Endothelial cell of umbilical vein (primary cell): ENCODE results near the gene TP73. TPM values are rescaled to one million over a fixed set of nuclear protein-coding genes. Genes with fewer than 3 reads are reported as not detected.

Source experiments
- BruUV-seq: library from RNA; stranded (reverse); fragments of 400-500 nt; replicated peaks from 2 replicates; lab custom pipeline; 2021; lab: Mats Ljungman, UMichigan
- CTCF ChIA-PET: fragments of 300-600, 350-600 bp; sonication (Branson Sonifier 250); formaldehyde crosslinking; loops from one replicate; lab custom pipeline; 2021; ENCODE audit warnings: antibody characterized with exemption, inconsistent platforms; lab: Charles Lee
- POLR2A ChIA-PET: fragments of 300-600, 350-600 bp; sonication (Branson Sonifier 250); formaldehyde crosslinking; loops from one replicate; lab custom pipeline; 2021; ENCODE audit warnings: antibody characterized with exemption, inconsistent platforms; lab: Charles Lee
- DNase-seq: peaks from one replicate; pipeline ENCODE4 v3.0.0-alpha.2; 2011; ENCODE audit warnings: low read depth, low spot score
- FAIRE-seq: peaks from 2 replicates; lab custom pipeline; 2011; peaks lifted over from hg19 to GRCh38; lab: Jason Lieb, UNC
- H2AFZ ChIP-seq: 2 replicates; pipeline ENCODE4 v1.6.0; 2012; ENCODE audit warnings: low read depth, low read length, control low read depth, inconsistent platforms
- H3K27ac ChIP-seq: 2 replicates; pipeline ENCODE4 v1.5.1; 2011; ENCODE audit warnings: low read depth, mild to moderate bottlenecking, control low read depth, low read length, moderate library complexity; ENCODE audit not compliant: insufficient read depth
- H3K27me3 ChIP-seq, 2 experiments: 2 replicates each; pipeline versions ENCODE4 v1.6.0 to v1.6.1; 2011; ENCODE audit warnings: low read length in 2 of 2, mixed read lengths in 1 of 2; ENCODE audit not compliant: control insufficient read depth in 2 of 2, insufficient read depth in 2 of 2
- H3K36me3 ChIP-seq, 2 experiments: 2 replicates in 1 of 2; 3 replicates in 1 of 2; pipeline ENCODE4 v1.5.1; 2011; ENCODE audit warnings: low read length in 2 of 2, mild to moderate bottlenecking in 1 of 2, moderate library complexity in 1 of 2; ENCODE audit not compliant: control insufficient read depth in 2 of 2, insufficient read depth in 2 of 2; ENCODE audit errors: extremely low read depth in 1 of 2
- H3K4me1 ChIP-seq: 3 replicates; pipeline ENCODE4 v1.5.1; 2011; ENCODE audit warnings: mild to moderate bottlenecking, low read length; ENCODE audit not compliant: control insufficient read depth, insufficient read depth; ENCODE audit errors: extremely low read depth
- H3K4me2 ChIP-seq: 2 replicates; pipeline ENCODE4 v1.6.1; 2011; ENCODE audit warnings: low read length, control low read depth, mixed read lengths; ENCODE audit not compliant: insufficient read depth
- H3K4me3 ChIP-seq, 3 experiments: fragments of 200-600 bp in 1 of 3; sonication (generic), shearing (Covaris generic) in 1 of 3; replicated peaks in 1 of 3; 2 replicates each; pipeline ENCODE4 v1.5.1; 2011 to 2016; ENCODE audit warnings: control low read depth in 3 of 3, low read length in 3 of 3, mild to moderate bottlenecking in 2 of 3, inconsistent platforms in 1 of 3, low read depth in 1 of 3, moderate library complexity in 1 of 3; ENCODE audit not compliant: insufficient read depth in 1 of 3
- H3K79me2 ChIP-seq: 2 replicates; pipeline ENCODE4 v1.6.0; 2012; ENCODE audit warnings: low read length, inconsistent platforms; ENCODE audit not compliant: control insufficient read depth, insufficient read depth
- H3K9ac ChIP-seq: replicated peaks from 2 replicates; pipeline ENCODE3; 2011; ENCODE audit warnings: low read length, control low read depth; ENCODE audit not compliant: insufficient read depth; ENCODE audit errors: extremely low read depth
- H3K9me1 ChIP-seq: replicated peaks from 3 replicates; pipeline ENCODE4 v1.6.0; 2011; ENCODE audit warnings: mild to moderate bottlenecking, low read length; ENCODE audit not compliant: control insufficient read depth, insufficient read depth; ENCODE audit errors: extremely low read depth
- H3K9me3 ChIP-seq: replicated peaks from 2 replicates; pipeline ENCODE4 v1.5.1; 2012; ENCODE audit warnings: low read length, inconsistent platforms; ENCODE audit not compliant: control insufficient read depth, insufficient read depth
- H4K20me1 ChIP-seq: replicated peaks from 2 replicates; pipeline ENCODE3; 2011; ENCODE audit warnings: mild to moderate bottlenecking, low read length; ENCODE audit not compliant: control insufficient read depth, insufficient read depth; ENCODE audit errors: extremely low read depth
- CTCF ChIP-seq, 2 donors: IDR thresholded peaks; 1 replicate in 1 of 2; 2 replicates in 1 of 2; pipeline ENCODE4 v1.5.1; 2011; ENCODE audit warnings: low read length in 2 of 2, mild to moderate bottlenecking in 2 of 2, moderate library complexity in 2 of 2, control low read depth in 1 of 2, inconsistent platforms in 1 of 2, low read depth in 1 of 2; ENCODE audit not compliant: insufficient read depth in 1 of 2; ENCODE audit errors: extremely low read depth in 1 of 2
- EZH2 ChIP-seq: IDR thresholded peaks from 2 replicates; pipeline ENCODE4 v1.6.1; 2012; ENCODE audit warnings: borderline replicate concordance, low read depth, mild to moderate bottlenecking, moderate library complexity, low read length, inconsistent platforms; ENCODE audit not compliant: severe bottlenecking
- FOS ChIP-seq: IDR thresholded peaks from 2 replicates; pipeline ENCODE4 v1.6.1; 2011; ENCODE audit warnings: mild to moderate bottlenecking, low read length, moderate library complexity, borderline replicate concordance; ENCODE audit not compliant: insufficient read depth
- GATA2 ChIP-seq: IDR thresholded peaks from 2 replicates; pipeline ENCODE4 v1.7.0; 2011; ENCODE audit warnings: low read depth, mild to moderate bottlenecking, moderate library complexity, mixed read lengths, low read length; ENCODE audit not compliant: insufficient read length, insufficient read depth
- JUN ChIP-seq: IDR thresholded peaks from 2 replicates; pipeline ENCODE4 v1.6.1; 2011; ENCODE audit warnings: borderline replicate concordance, low read depth; ENCODE audit not compliant: insufficient read length, insufficient read depth
- MAX ChIP-seq: IDR thresholded peaks from 2 replicates; pipeline ENCODE4 v1.6.1; 2011; ENCODE audit not compliant: insufficient read depth, insufficient read length
- MYC ChIP-seq: IDR thresholded peaks from one replicate; pipeline ENCODE4 v1.6.1; 2011; ENCODE audit warnings: mild to moderate bottlenecking, low read depth, low read length
- POLR2A ChIP-seq: IDR thresholded peaks from 2 replicates; pipeline ENCODE4 v1.6.1; 2012; ENCODE audit warnings: low read depth, mild to moderate bottlenecking, control low read depth, low read length
- dilution Hi-C: fragments of 300-500 bp; cut with MboI; formaldehyde crosslinking; loops from one replicate; pipeline ENCODE4 v1.15.0; 2019; ENCODE audit warnings: low sequenced_read_pairs; ENCODE audit not compliant: extremely low pct_ligation_motif_present
- intact Hi-C: fragments of 100-400 bp; cut with micrococcal nuclease; formaldehyde crosslinking; loops from one replicate; pipeline ENCODE4 v1.10.0; 2022
- polyA plus RNA-seq, 4 experiments: library from polyadenylated mRNA; depleted of rRNA in 3 of 4; stranded (reverse) in 3 of 4; unstranded in 1 of 4; fragments of >200 nt; gene quantifications; 2 replicates each; pipeline versions ENCODE4 v1.2.1 to v1.2.3, GENCODE V29; 2011 to 2012; ENCODE audit warnings: missing spikeins in 1 of 4
- total RNA-seq: library from RNA; stranded (reverse); gene quantifications from 2 replicates; pipeline ENCODE4 v1.2.3, GENCODE V29; 2021

TP73 gene
- total and polyA plus RNA-seq, 2 donors (not counting 3 experiments of a cell fraction or from before 2014, with no cell fraction given) = 0.03 to 0.15 TPM

DNA sequence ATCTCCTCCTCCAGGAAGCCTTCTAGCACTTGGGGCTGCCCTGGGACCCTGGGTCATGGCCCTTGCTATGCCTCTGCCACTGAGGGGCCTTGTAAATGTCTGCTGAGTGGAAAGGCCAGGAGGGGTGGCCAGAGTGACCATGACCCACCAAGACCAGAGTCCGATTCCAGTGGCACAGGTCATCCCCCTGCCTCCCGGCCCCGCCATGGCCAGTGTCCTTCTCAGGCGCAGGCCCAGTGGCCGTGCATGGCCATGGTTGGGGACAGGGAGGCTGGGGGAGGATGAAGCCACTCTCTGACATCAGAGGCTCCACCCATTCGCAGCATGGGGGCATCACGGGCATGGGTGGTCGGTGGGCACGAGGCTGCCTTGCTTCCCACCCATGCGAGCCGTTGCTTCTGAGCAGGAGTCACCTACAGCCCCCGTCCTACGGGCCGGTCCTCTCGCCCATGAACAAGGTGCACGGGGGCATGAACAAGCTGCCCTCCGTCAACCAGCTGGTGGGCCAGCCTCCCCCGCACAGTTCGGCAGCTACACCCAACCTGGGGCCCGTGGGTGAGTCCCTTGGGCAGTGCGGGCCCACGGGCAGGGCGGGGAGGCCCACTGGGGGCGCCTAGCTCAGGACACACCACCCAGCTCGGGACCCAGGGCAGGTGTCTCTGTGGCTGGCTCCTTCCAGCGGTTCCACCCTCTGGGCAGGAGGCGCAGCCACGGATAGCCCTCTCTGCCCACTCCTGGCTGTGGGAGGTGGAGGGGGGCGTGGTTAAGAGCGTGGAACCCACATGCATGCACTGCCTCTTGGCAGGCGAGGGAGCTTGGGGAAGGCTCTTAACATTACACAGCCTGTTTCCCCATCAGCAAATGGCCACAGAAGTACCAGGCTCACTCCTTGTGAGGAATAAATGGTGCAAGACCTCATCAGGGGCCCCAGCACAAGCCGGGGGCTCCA lies 77.6 kb downstream of the TP73 start:
- CTCF ChIA-PET = interaction anchor here (1.0 kb wide), 1 partner anchor 9 kb away, joined by 3 read pairs; no protein-coding TSS in a partner anchor
- FAIRE-seq (no peak), DNase-seq (no peak)

More for the DNA sequence above, 77.6 kb downstream of the TP73 start:
- Histone ChIP-seq H3K4me2 (no peak overlapping the region), H3K9ac (no peak overlapping the region), H3K27ac (no peak overlapping the region), H4K20me1 (no peaks in the 10 kb centered on the region), H3K4me1 (no peaks in the 10 kb centered on the region), H2AFZ (no peak overlapping the region), H3K36me3 (no peaks in the 10 kb centered on the region), H3K9me1 (no peaks in the 10 kb centered on the region), H3K79me2 (no peaks in the 10 kb centered on the region), H3K27me3 (no peaks in the 10 kb centered on the region), H3K4me3 (no peak overlapping the region), H3K9me3 (no peaks in the 10 kb centered on the region)
- dilution Hi-C loops (no loop called here), intact Hi-C loops (no loop called here)
- POLR2A ChIA-PET = no interaction called here
- no TSS peak for BruUV-seq
- TF ChIP-seq GATA2 (no peak), MYC (no peak), JUN (no peak), MAX (no peak), POLR2A (no peak), EZH2 (no peak), CTCF (IDR thresholded peaks at IDR 0.05; ENCODE audit: extremely low read depth in 1 of 2, insufficient read depth in 1 of 2, low read depth in 1 of 2, low read length in 2 of 2) (no peak), FOS (no peak)
